Measurements from ENCODE around the gene PHLDB2. TPM values are rescaled to one million over a fixed set of nuclear protein-coding genes. Genes with fewer than 3 reads are reported as not detected.

PHLDB2 gene
- total RNA-seq, 1 donor from 2014 or later: 2.4 TPM

- intact Hi-C loops (cut with micrococcal nuclease): no loop called here
These were observed 127.7 kb downstream of the PHLDB2 start for GRCh38 chr3:111986800-111987199.

GRCh38 chr3:111989061-111989678, 130.1 kb downstream of the PHLDB2 start:
- intact Hi-C loops (cut with micrococcal nuclease): loop anchor here (1.0 kb wide), 1 partner anchor 24 kb away; no protein-coding TSS in a partner anchor

GRCh38 chr3:111993038-111993437, 134.0 kb downstream of the PHLDB2 start:
- intact Hi-C loops (cut with micrococcal nuclease): no loop called here

GRCh38 chr3:111998636-111999483, 139.8 kb downstream of the PHLDB2 start, which contains the start of gene TAGLN3:
Gene TAGLN3 (plus strand): TSS chr3:111998922. CDS start chr3:111999423, 501 bp downstream.
- intact Hi-C loops (cut with micrococcal nuclease): no loop called here

GRCh38 chr3:111999484-112000324, 140.6 kb downstream of the PHLDB2 start:
- intact Hi-C loops (cut with micrococcal nuclease): no loop called here

GRCh38 chr3:112000367-112000771, 141.3 kb downstream of the PHLDB2 start:
- intact Hi-C loops (cut with micrococcal nuclease): no loop called here

- intact Hi-C loops (cut with micrococcal nuclease): no loop called here
These were observed 141.9 kb downstream of the PHLDB2 start for GRCh38 chr3:112000966-112001365.

GRCh38 chr3:112001526-112001925, 142.5 kb downstream of the PHLDB2 start:
- intact Hi-C loops (cut with micrococcal nuclease): no loop called here

GRCh38 chr3:112002096-112002971, 143.3 kb downstream of the PHLDB2 start:
- intact Hi-C loops (cut with micrococcal nuclease): no loop called here

- intact Hi-C loops (cut with micrococcal nuclease): no loop called here
These were observed 144.4 kb downstream of the PHLDB2 start for GRCh38 chr3:112003321-112004080.

- intact Hi-C loops (cut with micrococcal nuclease): no loop called here
These were observed 145.1 kb downstream of the PHLDB2 start for GRCh38 chr3:112004187-112004586.

- intact Hi-C loops (cut with micrococcal nuclease): no loop called here
These were observed 145.6 kb downstream of the PHLDB2 start for GRCh38 chr3:112004669-112005068.

GRCh38 chr3:112005091-112005672, 146.1 kb downstream of the PHLDB2 start:
- intact Hi-C loops (cut with micrococcal nuclease): no loop called here

- intact Hi-C loops (cut with micrococcal nuclease): no loop called here
These were observed 148.6 kb downstream of the PHLDB2 start for GRCh38 chr3:112007633-112008032.

- intact Hi-C loops (cut with micrococcal nuclease): loop anchor here (5.0 kb wide), 1 partner anchor 32 kb away; the partner anchor contains the start of gene ABHD10
These were observed 150.6 kb downstream of the PHLDB2 start for GRCh38 chr3:112009670-112010069.

GRCh38 chr3:112010636-112011035, 151.6 kb downstream of the PHLDB2 start:
- intact Hi-C loops (cut with micrococcal nuclease): loop anchor here (5.0 kb wide), 1 partner anchor 33 kb away; the partner anchor contains the start of gene ABHD10

GRCh38 chr3:112011376-112011940, 152.4 kb downstream of the PHLDB2 start:
- intact Hi-C loops (cut with micrococcal nuclease): loop anchor here (5.0 kb wide), 1 partner anchor 34 kb away; the partner anchor contains the start of gene ABHD10

- intact Hi-C loops (cut with micrococcal nuclease): loop anchor here (5.0 kb wide), 1 partner anchor 35 kb away; the partner anchor contains the start of gene ABHD10
These were observed 153.3 kb downstream of the PHLDB2 start for GRCh38 chr3:112012205-112012992.

Measured in T-helper 2 cell treated with Interferon-gamma antibody and Interleukin-4, amounts not matched to agents 100 ng/mL and 5 ng/mL, for 36 hours (primary cell).